ENCODE data around the gene YBX1. TPM values are rescaled to one million over a fixed set of nuclear protein-coding genes. Genes with fewer than 3 reads are reported as not detected.

Gene YBX1
- total and polyA plus RNA-seq, 2 of the 13 experiments (the other 11 are each of a cell fraction or from before 2014, with no cell fraction given) = 339 to 628 TPM

DNA sequence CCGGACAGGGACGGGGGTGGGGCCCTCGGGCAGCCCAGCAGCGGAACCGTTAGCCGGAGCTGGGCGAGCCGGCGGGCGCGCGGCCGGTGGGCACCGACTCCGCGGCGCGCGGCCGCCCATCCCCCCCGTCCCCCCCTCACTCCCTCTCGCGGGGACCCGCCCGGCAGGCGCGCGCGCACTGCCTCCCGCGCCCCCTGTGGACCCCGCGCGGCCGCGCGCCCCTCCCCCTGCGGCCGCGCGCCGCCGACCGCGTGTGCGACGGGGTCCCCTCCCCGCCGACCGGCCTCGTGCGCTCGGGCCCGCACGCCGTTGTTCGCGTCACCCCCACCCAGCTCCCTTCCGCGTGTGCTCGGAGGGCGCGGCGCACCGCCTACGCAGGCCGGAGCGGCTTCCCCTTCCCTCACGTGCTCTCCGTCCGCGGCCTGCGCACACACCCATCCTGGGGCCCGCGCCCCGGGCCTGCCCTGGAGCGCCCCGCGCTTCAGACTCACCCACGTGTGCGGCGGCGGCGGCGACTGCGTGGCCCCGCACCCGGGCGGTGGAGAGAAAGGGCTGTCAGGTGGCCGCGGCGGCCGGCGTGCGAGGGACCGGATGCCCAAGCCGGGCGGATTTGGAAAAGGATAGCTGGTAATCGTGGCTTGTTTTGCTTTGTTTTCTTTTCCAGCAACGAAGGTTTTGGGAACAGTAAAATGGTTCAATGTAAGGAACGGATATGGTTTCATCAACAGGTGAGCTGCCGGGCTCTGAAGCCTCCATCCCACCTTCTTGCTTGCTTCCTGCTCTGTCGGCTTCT is 717 bp downstream of the YBX1 start (continued):
- TF ChIP-seq, protein P1, sequence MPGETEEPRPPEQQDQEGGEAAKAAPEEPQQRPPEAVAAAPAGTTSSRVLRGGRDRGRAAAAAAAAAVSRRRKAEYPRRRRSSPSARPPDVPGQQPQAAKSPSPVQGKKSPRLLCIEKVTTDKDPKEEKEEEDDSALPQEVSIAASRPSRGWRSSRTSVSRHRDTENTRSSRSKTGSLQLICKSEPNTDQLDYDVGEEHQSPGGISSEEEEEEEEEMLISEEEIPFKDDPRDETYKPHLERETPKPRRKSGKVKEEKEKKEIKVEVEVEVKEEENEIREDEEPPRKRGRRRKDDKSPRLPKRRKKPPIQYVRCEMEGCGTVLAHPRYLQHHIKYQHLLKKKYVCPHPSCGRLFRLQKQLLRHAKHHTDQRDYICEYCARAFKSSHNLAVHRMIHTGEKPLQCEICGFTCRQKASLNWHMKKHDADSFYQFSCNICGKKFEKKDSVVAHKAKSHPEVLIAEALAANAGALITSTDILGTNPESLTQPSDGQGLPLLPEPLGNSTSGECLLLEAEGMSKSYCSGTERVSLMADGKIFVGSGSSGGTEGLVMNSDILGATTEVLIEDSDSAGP (CRISPR knock-in tag; IDR thresholded peaks at IDR 0.05; ENCODE audit: borderline replicate concordance) = peak; percentile 48; the same call in 1 of the 2 replicates
- TF ChIP-seq, protein P2, sequence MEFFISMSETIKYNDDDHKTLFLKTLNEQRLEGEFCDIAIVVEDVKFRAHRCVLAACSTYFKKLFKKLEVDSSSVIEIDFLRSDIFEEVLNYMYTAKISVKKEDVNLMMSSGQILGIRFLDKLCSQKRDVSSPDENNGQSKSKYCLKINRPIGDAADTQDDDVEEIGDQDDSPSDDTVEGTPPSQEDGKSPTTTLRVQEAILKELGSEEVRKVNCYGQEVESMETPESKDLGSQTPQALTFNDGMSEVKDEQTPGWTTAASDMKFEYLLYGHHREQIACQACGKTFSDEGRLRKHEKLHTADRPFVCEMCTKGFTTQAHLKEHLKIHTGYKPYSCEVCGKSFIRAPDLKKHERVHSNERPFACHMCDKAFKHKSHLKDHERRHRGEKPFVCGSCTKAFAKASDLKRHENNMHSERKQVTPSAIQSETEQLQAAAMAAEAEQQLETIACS (CRISPR knock-in tag; IDR thresholded peaks at IDR 0.05) = peak; percentile 83
- TF ChIP-seq GFI1 (CRISPR knock-in tag; IDR thresholded peaks at IDR 0.05; ENCODE audit: borderline replicate concordance) = 0 out of 2 replicates have a peak, but pooled peaks have one; percentile 10
- no peak for TF ChIP-seq ZNF143 (CRISPR knock-in tag; IDR thresholded peaks at IDR 0.05)
- 0 out of 2 replicates have a peak, but pooled peaks have one; percentile 46 for TF ChIP-seq ISL2 (CRISPR knock-in tag; IDR thresholded peaks at IDR 0.05)
- TF ChIP-seq ZC3H4 (CRISPR knock-in tag; IDR thresholded peaks at IDR 0.05; ENCODE audit: borderline replicate concordance) = peak; percentile 48; the same call in 1 of the 2 replicates
- TF ChIP-seq DR1 (CRISPR knock-in tag; IDR thresholded peaks at IDR 0.05) = no peak
- 0 out of 2 replicates have a peak, but pooled peaks have one; percentile 25 for TF ChIP-seq ZSCAN21 (CRISPR knock-in tag; IDR thresholded peaks at IDR 0.05; ENCODE audit: borderline replicate concordance)
- TF ChIP-seq, protein P3, sequence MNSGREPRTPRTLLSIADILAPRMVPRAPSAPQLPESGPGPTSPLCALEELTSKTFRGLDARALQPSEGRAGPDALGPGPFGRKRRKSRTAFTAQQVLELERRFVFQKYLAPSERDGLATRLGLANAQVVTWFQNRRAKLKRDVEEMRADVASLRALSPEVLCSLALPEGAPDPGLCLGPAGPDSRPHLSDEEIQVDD (CRISPR knock-in tag; IDR thresholded peaks at IDR 0.05; ENCODE audit: borderline replicate concordance) = peak; percentile 56; the same call in 1 of the 2 replicates
- TF ChIP-seq HDAC1 (CRISPR knock-in tag; IDR thresholded peaks at IDR 0.05) = peak; percentile 76
- TF ChIP-seq, protein P4, sequence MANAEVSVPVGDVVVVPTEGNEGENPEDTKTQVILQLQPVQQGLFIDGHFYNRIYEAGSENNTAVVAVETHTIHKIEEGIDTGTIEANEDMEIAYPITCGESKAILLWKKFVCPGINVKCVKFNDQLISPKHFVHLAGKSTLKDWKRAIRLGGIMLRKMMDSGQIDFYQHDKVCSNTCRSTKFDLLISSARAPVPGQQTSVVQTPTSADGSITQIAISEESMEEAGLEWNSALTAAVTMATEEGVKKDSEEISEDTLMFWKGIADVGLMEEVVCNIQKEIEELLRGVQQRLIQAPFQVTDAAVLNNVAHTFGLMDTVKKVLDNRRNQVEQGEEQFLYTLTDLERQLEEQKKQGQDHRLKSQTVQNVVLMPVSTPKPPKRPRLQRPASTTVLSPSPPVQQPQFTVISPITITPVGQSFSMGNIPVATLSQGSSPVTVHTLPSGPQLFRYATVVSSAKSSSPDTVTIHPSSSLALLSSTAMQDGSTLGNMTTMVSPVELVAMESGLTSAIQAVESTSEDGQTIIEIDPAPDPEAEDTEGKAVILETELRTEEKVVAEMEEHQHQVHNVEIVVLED (CRISPR knock-in tag; IDR thresholded peaks at IDR 0.05; ENCODE audit: borderline replicate concordance) = 0 out of 2 replicates have a peak, but pooled peaks have one; percentile 17
- no peak for TF ChIP-seq FOSL1 (CRISPR knock-in tag; IDR thresholded peaks at IDR 0.05; ENCODE audit: borderline replicate concordance)
- peak; percentile 38; the same call in 1 of the 2 replicates for TF ChIP-seq ZSCAN25 (CRISPR knock-in tag; IDR thresholded peaks at IDR 0.05)
- peak; percentile 20 for TF ChIP-seq MED8 (CRISPR knock-in tag; IDR thresholded peaks at IDR 0.05; ENCODE audit: insufficient replicate concordance)
- no peak for TF ChIP-seq CAMTA2 (CRISPR knock-in tag; IDR thresholded peaks at IDR 0.05; ENCODE audit: borderline replicate concordance)
- TF ChIP-seq HOXA5 (CRISPR knock-in tag; IDR thresholded peaks at IDR 0.05) = peak; percentile 79; the same call in 1 of the 2 replicates
- peak; percentile 89 for TF ChIP-seq HES4 (CRISPR knock-in tag; IDR thresholded peaks at IDR 0.05; ENCODE audit: borderline replicate concordance)
- TF ChIP-seq NKX3-1 (CRISPR knock-in tag; IDR thresholded peaks at IDR 0.05) = peak; percentile 56; the same call in 1 of the 2 replicates
- TF ChIP-seq MAZ (IDR thresholded peaks at IDR 0.05; ENCODE audit: borderline replicate concordance, low read depth, low read length) = no peak
- peak; percentile 30; the same call in 1 of the 2 replicates for TF ChIP-seq MAZ (CRISPR knock-in tag; IDR thresholded peaks at IDR 0.05; ENCODE audit: low read depth)
- no peak for TF ChIP-seq EP300 (IDR thresholded peaks at IDR 0.05; ENCODE audit: low read depth in 2 of 2, low read length in 2 of 2)
- TF ChIP-seq EP300 (CRISPR knock-in tag; IDR thresholded peaks at IDR 0.05; ENCODE audit: borderline replicate concordance) = peak; percentile 39; the same call in 1 of the 2 replicates
- TF ChIP-seq ZNF563 (CRISPR knock-in tag; IDR thresholded peaks at IDR 0.05) = peak; percentile 76
- peak; percentile 66; the same call in 1 of the 2 replicates for TF ChIP-seq KMT2A (CRISPR knock-in tag; IDR thresholded peaks at IDR 0.05)

All from HepG2 (cell line).